Measurements from ENCODE around the gene IL1RL1.

Gene IL1RL1

DNA sequence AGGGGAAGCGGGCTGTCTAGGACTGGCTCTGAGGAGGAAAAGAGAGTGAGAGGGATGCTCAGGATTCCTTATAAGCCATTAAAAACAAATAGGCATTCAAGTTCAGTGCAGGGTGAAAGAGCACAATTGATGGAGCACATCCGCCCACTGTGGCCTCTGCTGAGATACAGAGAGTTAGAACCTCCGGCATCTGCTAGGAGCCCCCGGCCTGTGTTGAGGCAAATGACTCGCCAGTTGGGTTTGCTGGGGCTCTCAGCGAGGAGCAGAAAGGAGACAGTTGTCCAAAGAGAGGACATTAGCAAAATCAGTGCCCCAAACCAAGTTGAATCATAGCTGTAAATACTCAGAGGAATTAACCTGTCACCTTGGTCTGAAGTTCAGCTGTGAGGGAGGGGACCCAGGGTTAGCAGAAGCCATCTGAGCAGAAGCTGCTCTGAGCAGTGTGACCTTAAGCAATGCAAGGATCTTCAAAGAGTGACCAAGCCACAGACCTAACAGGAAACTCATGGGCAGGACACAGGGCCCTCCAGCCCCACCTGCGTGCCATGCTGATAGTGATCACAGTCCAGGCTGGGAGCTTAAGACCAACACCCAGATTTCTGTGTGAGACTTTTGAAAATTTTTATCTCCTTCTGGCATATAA is 88.3 kb downstream of the IL1RL1 start:
- TF ChIP-seq, protein P1, sequence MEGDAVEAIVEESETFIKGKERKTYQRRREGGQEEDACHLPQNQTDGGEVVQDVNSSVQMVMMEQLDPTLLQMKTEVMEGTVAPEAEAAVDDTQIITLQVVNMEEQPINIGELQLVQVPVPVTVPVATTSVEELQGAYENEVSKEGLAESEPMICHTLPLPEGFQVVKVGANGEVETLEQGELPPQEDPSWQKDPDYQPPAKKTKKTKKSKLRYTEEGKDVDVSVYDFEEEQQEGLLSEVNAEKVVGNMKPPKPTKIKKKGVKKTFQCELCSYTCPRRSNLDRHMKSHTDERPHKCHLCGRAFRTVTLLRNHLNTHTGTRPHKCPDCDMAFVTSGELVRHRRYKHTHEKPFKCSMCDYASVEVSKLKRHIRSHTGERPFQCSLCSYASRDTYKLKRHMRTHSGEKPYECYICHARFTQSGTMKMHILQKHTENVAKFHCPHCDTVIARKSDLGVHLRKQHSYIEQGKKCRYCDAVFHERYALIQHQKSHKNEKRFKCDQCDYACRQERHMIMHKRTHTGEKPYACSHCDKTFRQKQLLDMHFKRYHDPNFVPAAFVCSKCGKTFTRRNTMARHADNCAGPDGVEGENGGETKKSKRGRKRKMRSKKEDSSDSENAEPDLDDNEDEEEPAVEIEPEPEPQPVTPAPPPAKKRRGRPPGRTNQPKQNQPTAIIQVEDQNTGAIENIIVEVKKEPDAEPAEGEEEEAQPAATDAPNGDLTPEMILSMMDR (IDR thresholded peaks at IDR 0.05; ENCODE audit: low read depth, low read length) = no peak
- H3K4me3 ChIP-seq (ENCODE audit: low read depth, low read length) = no peak overlapping the region
- in situ Hi-C loops (cut with HindIII; ENCODE audit: low sequenced_read_pairs) = no loop called here
- no peak for DNase-seq (ENCODE audit: low read depth, low spot score)

DNA sequence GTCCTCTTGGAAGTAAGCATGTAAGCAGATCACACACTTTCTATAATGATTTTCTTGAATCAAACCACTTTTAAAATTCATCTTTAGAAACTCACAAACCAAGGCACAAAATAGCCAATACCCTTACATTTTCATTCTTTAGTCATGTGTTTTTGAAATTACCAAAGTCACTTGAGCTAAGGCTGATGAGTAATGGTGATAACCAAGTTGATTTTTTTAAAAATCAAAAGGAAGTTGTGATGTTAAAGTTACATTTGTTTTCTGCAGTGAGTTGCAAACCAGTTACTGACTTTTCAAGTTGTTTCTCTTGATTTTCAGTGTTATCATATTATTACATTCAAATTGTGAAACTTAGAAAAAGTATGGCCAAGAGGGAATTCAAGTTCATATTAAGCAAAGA is 90.1 kb downstream of the IL1RL1 start:
- no peak for DNase-seq (ENCODE audit: low read depth, low spot score)
- H3K4me3 ChIP-seq (ENCODE audit: low read depth, low read length) = no peak overlapping the region
- TF ChIP-seq, protein P1 (IDR thresholded peaks at IDR 0.05; ENCODE audit: low read depth, low read length) = no peak
- in situ Hi-C loops (cut with HindIII; ENCODE audit: low sequenced_read_pairs) = no loop called here
